ENCODE measurements around the gene AATF.

Gene AATF

GRCh38 chr17:36935671-36936454 is 12.9 kb upstream of the AATF start:
- TF ChIP-seq CTCF (conservative IDR thresholded peaks at IDR 0.05), result no peak
- H3K27ac ChIP-seq, result peak overlapping the region; percentile 50; the same call in 1 of the 2 replicates

GRCh38 chr17:36936455-36937000 is 12.2 kb upstream of the AATF start:
- TF ChIP-seq CTCF (conservative IDR thresholded peaks at IDR 0.05), result no peak
- H3K27ac ChIP-seq, result peak overlapping the region; percentile 50; the same call in 1 of the 2 replicates

- no peak for TF ChIP-seq CTCF (conservative IDR thresholded peaks at IDR 0.05)
- peak within 1 kb of the TSS; percentile 50; the same call in 1 of the 2 replicates for H3K27ac ChIP-seq
Measured at GRCh38 chr17:36937001-36937958, 11.5 kb upstream of the AATF start, which contains the start of gene LHX1. TSS of gene LHX1 (plus strand) at chr17:36937475. CDS start at chr17:36938198, 723 bp downstream.

- H3K27ac ChIP-seq, result peak overlapping the region; percentile 50; the same call in 1 of the 2 replicates
- TF ChIP-seq CTCF (conservative IDR thresholded peaks at IDR 0.05), result no peak
Measured at GRCh38 chr17:36937959-36938565, 10.7 kb upstream of the AATF start.

- TF ChIP-seq CTCF (conservative IDR thresholded peaks at IDR 0.05), result no peak
- no peak overlapping the region; the same call in 1 of the 2 replicates for H3K27ac ChIP-seq
Measured at GRCh38 chr17:36938566-36939051, 10.1 kb upstream of the AATF start.

- TF ChIP-seq CTCF (conservative IDR thresholded peaks at IDR 0.05), result no peak
- H3K27ac ChIP-seq, result no peak overlapping the region
Measured at GRCh38 chr17:36939052-36939801, 9.5 kb upstream of the AATF start.
